ENCODE results near the gene KCTD3.

GRCh38 chr1:215625949-215626348 lies 58.8 kb downstream of the KCTD3 start:
- TF ChIP-seq CTCF (IDR thresholded peaks at IDR 0.05; ENCODE audit: insufficient read depth, low read depth, low read length), result no peak
- TF ChIP-seq EZH2 (IDR thresholded peaks at IDR 0.05; ENCODE audit: insufficient read depth, low read length), result no peak
